Tibial artery (tissue), 4 donors: ENCODE measurements around the gene AGAP1.

Experiments used
- DNase-seq, 2 donors: peaks; one replicate each; pipeline ENCODE4 v3.0.0-alpha.2; 2019
- H3K27ac ChIP-seq, 2 donors: fragments of 200-600 bp; sonication (generic) in 1 of 2; 1 replicate in 1 of 2; 2 replicates in 1 of 2; pipeline ENCODE4 v1.5.1; 2018 to 2019; ENCODE audit warnings: mild to moderate bottlenecking in 1 of 2
- H3K27me3 ChIP-seq, 2 donors: fragments of 200-600 bp; sonication (generic) in 1 of 2; one replicate each; pipeline versions ENCODE4 v1.5.1 to v1.6.0; 2016 to 2019
- H3K36me3 ChIP-seq, 3 donors: fragments of 200-600 bp; sonication (generic) in 2 of 3; one replicate each; pipeline ENCODE4 v1.5.1; 2016 to 2019; ENCODE audit warnings: mild to moderate bottlenecking in 2 of 3
- H3K4me1 ChIP-seq, 4 donors: fragments of 200-600 bp; sonication (generic) in 2 of 4; 1 replicate in 3 of 4; 2 replicates in 1 of 4; pipeline ENCODE4 v1.5.1; 2016 to 2019
- H3K4me3 ChIP-seq, 2 donors: fragments of 200-600 bp; sonication (generic) in 1 of 2; 1 replicate in 1 of 2; 2 replicates in 1 of 2; pipeline ENCODE4 v1.5.1; 2018 to 2019; ENCODE audit warnings: mild to moderate bottlenecking in 2 of 2
- H3K9me3 ChIP-seq, 3 donors: fragments of 200-600 bp; sonication (generic) in 1 of 3; one replicate each; pipeline ENCODE4 v1.5.1; 2016 to 2019
- CTCF ChIP-seq, 2 experiments: fragments of 200-600 bp in 1 of 2; fragments of 450-650 bp in 1 of 2; IDR thresholded peaks; one replicate each; pipeline ENCODE4 v1.5.1; 2017 to 2019; ENCODE audit warnings: antibody characterized with exemption in 2 of 2, mild to moderate bottlenecking in 1 of 2, moderate library complexity in 1 of 2
- intact Hi-C: fragments of 100-400 bp; cut with DNase I; formaldehyde crosslinking; loops from one replicate; pipeline ENCODE4 v1.15.0; 2023; ENCODE audit warnings: low total_unique reads

The AGAP1 gene

GRCh38 chr2:235711527-235711926 is 217.7 kb downstream of the AGAP1 start:
- H3K36me3 ChIP-seq: peaks cover 0 to 16% (median 0%) of the 10 kb centered on the region in 3 donors
- intact Hi-C loops: no loop called here
- no peak for TF ChIP-seq CTCF (IDR thresholded peaks at IDR 0.05)
- H3K27ac ChIP-seq: no peak overlapping the region
- H3K27me3 ChIP-seq: no peaks in the 10 kb centered on the region
- H3K9me3 ChIP-seq: no peaks in the 10 kb centered on the region
- no peaks in the 10 kb centered on the region for H3K4me1 ChIP-seq
- H3K4me3 ChIP-seq: no peak overlapping the region
- no peak for DNase-seq

GRCh38 chr2:235712176-235712575 is 218.3 kb downstream of the AGAP1 start:
- Histone ChIP-seq H3K27me3 (no peaks in the 10 kb centered on the region), H3K9me3 (no peaks in the 10 kb centered on the region), H3K4me3 (no peak overlapping the region), H3K4me1 (no peaks in the 10 kb centered on the region), H3K27ac (no peak overlapping the region), H3K36me3 (peaks cover 0 to 16% (median 0%) of the 10 kb centered on the region in 3 donors)
- no peak for DNase-seq
- intact Hi-C loops: no loop called here
- TF ChIP-seq CTCF (IDR thresholded peaks at IDR 0.05): no peak

GRCh38 chr2:235713189-235713588 is 219.3 kb downstream of the AGAP1 start:
- H3K4me1 ChIP-seq: no peaks in the 10 kb centered on the region
- peaks cover 0 to 16% (median 2%) of the 10 kb centered on the region in 3 donors for H3K36me3 ChIP-seq
- DNase-seq: no peak
- TF ChIP-seq CTCF (IDR thresholded peaks at IDR 0.05): no peak
- no peaks in the 10 kb centered on the region for H3K9me3 ChIP-seq
- H3K4me3 ChIP-seq: no peak overlapping the region
- intact Hi-C loops: no loop called here
- no peak overlapping the region for H3K27ac ChIP-seq
- no peaks in the 10 kb centered on the region for H3K27me3 ChIP-seq

GRCh38 chr2:235715601-235716000 is 221.8 kb downstream of the AGAP1 start:
- no peaks in the 10 kb centered on the region for H3K4me1 ChIP-seq
- H3K27me3 ChIP-seq: no peaks in the 10 kb centered on the region
- TF ChIP-seq CTCF (IDR thresholded peaks at IDR 0.05): no peak
- peaks cover 0 to 20% (median 4%) of the 10 kb centered on the region in 3 donors for H3K36me3 ChIP-seq
- no peak overlapping the region for H3K4me3 ChIP-seq
- intact Hi-C loops: no loop called here
- no peaks in the 10 kb centered on the region for H3K9me3 ChIP-seq
- no peak overlapping the region for H3K27ac ChIP-seq
- no peak for DNase-seq

GRCh38 chr2:235716875-235717496 is 223.1 kb downstream of the AGAP1 start:
- H3K36me3 ChIP-seq: peaks cover 0 to 11% (median 4%) of the 10 kb centered on the region in 3 donors
- H3K27me3 ChIP-seq: no peaks in the 10 kb centered on the region
- no peak for DNase-seq
- H3K27ac ChIP-seq: no peak overlapping the region
- H3K9me3 ChIP-seq: no peaks in the 10 kb centered on the region
- TF ChIP-seq CTCF (IDR thresholded peaks at IDR 0.05): no peak
- no peaks in the 10 kb centered on the region for H3K4me1 ChIP-seq
- no peak overlapping the region for H3K4me3 ChIP-seq
- intact Hi-C loops: no loop called here
